ENCODE measurements around the gene CFAP65. TPM values are rescaled to one million over a fixed set of nuclear protein-coding genes. Genes with fewer than 3 reads are reported as not detected.

Gene CFAP65
- total RNA-seq, 4 donors from 2014 or later = not detected

DNA sequence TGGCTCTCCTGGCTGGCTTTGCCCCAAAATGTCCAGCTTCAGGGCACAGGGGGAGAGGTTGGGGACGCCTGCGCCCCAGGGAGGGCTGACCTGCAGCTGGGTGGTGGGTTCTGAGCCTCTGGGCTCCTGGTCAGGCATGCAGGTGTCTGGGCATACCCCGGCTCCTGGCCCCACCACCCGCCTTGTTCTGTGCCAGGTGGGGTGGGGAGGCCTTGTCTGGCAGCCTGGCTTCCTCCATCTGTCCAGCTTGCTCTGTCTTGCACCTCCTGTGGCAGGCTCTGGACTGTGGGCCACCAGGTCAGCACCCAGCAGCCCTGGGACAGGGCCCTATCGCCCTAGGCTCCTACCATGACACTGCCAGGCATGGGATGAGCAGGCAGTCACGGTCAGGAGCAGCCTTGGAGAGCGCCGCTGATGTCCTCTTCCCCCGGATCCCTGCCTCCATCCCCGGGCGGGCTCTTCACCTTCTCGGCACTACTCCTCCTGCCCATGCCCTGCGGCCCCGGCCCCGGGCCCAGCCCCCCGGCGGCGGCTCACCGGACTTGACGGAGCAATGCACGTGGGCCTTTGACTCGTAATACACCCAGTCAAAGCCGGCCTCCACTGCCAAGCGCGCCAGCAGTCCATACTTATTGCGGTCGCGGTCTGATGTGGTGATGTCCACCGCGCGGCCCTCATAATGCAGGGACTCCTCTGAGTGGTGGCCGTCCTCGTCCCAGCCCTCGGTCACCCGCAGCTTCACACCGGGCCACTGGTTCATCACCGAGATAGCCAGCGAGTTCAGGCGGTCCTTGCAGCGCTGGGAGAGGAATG is 15.8 kb upstream of the CFAP65 start:
- intact Hi-C loops (cut with DNase I) = loop anchor here (10.0 kb wide), 1 partner anchor 248 kb away; the partner anchor contains the start of gene PTPRN
- no peak for DNase-seq (ENCODE audit: extremely low spot score)
- peaks cover 10 to 87% (median 47%) of the 10 kb centered on the region in 4 donors for H3K27me3 ChIP-seq
- no peaks in the 10 kb centered on the region for H3K9me3 ChIP-seq
- H3K27ac ChIP-seq (replicated peaks in 1 of 4) = no peak overlapping the region
- H3K4me3 ChIP-seq = peak overlapping the region in 3 of 4 donors; percentile 3 to 29 (median 25)
- no CpG with 5 or more reads among the region's 40 CpGs for WGBS
- TF ChIP-seq POLR2A (IDR thresholded peaks at IDR 0.05; ENCODE audit: low read depth) (no peak), EP300 (IDR thresholded peaks at IDR 0.05) (no peak), POLR2AphosphoS5 (IDR thresholded peaks at IDR 0.05) (no peak)
- TF ChIP-seq, protein P1, sequence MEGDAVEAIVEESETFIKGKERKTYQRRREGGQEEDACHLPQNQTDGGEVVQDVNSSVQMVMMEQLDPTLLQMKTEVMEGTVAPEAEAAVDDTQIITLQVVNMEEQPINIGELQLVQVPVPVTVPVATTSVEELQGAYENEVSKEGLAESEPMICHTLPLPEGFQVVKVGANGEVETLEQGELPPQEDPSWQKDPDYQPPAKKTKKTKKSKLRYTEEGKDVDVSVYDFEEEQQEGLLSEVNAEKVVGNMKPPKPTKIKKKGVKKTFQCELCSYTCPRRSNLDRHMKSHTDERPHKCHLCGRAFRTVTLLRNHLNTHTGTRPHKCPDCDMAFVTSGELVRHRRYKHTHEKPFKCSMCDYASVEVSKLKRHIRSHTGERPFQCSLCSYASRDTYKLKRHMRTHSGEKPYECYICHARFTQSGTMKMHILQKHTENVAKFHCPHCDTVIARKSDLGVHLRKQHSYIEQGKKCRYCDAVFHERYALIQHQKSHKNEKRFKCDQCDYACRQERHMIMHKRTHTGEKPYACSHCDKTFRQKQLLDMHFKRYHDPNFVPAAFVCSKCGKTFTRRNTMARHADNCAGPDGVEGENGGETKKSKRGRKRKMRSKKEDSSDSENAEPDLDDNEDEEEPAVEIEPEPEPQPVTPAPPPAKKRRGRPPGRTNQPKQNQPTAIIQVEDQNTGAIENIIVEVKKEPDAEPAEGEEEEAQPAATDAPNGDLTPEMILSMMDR (IDR thresholded peaks at IDR 0.05) = no peak
- H3K36me3 ChIP-seq = no peaks in the 10 kb centered on the region
- peaks cover 38 to 45% (median 43%) of the 10 kb centered on the region in 4 donors for H3K4me1 ChIP-seq

- peaks cover 36 to 43% (median 42%) of the 10 kb centered on the region in 4 donors for H3K4me1 ChIP-seq
- H3K9me3 ChIP-seq = no peaks in the 10 kb centered on the region
- no peak overlapping the region for H3K4me3 ChIP-seq
- WGBS = 67% methylated on average over 9 of the region's 9 CpGs
- H3K27ac ChIP-seq (replicated peaks in 1 of 4) = no peak overlapping the region
- peaks cover 10 to 85% (median 42%) of the 10 kb centered on the region in 4 donors for H3K27me3 ChIP-seq
- intact Hi-C loops (cut with DNase I) = loop anchor here (10.0 kb wide), 1 partner anchor 248 kb away; the partner anchor contains the start of gene PTPRN
- DNase-seq (ENCODE audit: extremely low spot score) = no peak
- no peaks in the 10 kb centered on the region for H3K36me3 ChIP-seq
- TF ChIP-seq EP300 (IDR thresholded peaks at IDR 0.05) (no peak), POLR2A (IDR thresholded peaks at IDR 0.05; ENCODE audit: low read depth) (no peak), POLR2AphosphoS5 (IDR thresholded peaks at IDR 0.05) (no peak)
- TF ChIP-seq, protein P1 (IDR thresholded peaks at IDR 0.05) = no peak
Measured at GRCh38 chr2:219056176-219056895, 15.0 kb upstream of the CFAP65 start.

DNA sequence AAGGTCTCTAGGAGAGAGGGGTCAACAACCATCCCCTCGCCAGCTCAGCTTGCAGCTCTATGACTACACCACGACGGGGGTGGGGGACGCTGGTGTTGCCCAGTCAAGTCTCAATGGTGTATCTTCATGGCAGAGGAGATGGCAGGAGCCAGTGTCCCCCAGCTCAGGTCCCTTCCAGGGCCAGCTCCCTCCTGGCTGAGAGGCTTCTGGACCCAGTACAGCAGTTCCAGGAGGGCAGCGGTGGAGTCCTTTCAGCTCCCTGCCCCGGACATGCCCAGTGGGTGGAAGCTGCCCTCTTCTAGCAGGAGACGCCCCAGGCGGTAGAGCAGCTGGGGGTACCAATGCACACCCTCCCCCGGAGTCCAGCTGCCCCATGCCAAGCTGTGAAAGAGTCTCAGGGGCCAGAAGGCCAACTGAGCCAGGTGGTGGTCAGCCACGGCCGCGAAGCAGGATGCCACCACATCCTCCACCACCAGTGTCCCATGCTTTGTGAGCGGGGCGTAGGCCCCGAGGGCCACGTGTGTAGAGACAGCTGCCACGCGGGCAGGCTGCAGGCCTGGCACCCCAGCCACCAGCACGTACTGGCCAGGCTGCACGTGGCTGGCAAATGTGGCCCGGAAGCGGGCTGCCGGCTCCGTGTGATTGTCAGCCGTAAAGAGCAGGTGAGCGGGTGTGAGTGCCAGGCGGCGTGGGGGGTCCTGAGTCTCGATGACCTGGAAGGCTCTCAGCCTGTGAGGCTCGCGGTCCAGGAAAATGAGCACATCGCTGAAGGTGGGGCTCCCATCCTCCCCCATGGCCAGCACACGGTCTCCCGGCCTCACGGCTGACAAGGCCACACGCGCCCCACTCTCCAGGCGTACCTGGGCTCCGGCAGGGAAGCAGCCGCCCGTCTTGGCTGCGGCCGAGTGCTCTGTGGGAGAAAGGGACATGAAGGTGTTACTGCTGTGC is 13.9 kb upstream of the CFAP65 start:
- H3K4me3 ChIP-seq = no peak overlapping the region
- 91% methylated on average over 16 of the region's 43 CpGs for WGBS
- peaks cover 10 to 85% (median 37%) of the 10 kb centered on the region in 4 donors for H3K27me3 ChIP-seq

DNA sequence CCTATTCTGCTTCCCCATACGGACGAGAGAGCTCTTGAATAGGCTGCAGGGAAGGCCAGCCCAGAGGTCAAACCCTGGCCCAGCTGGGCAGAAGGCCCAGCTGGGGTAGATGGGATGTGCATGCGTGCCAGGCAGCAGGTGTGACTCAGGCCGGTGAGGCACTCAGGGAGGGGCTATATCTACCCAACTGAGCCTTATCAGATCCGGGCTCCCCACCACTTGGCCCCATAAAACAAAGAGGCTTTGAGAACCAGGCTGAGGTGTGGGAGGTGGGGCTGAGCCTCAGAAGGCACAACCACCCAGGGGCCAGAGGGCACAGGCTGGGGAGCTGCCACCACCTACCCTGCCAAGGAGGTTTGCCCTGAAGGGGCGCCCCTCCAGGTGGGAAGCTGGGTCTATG is 8.0 kb upstream of the CFAP65 start:
- H3K36me3 ChIP-seq = no peaks in the 10 kb centered on the region
- peaks cover 0 to 81% (median 0%) of the 10 kb centered on the region in 4 donors for H3K27me3 ChIP-seq
- TF ChIP-seq, protein P1 (IDR thresholded peaks at IDR 0.05) = no peak
- TF ChIP-seq POLR2A (IDR thresholded peaks at IDR 0.05; ENCODE audit: low read depth) = no peak
- TF ChIP-seq EP300 (IDR thresholded peaks at IDR 0.05) = no peak
- H3K9me3 ChIP-seq = no peaks in the 10 kb centered on the region
- H3K27ac ChIP-seq (replicated peaks in 1 of 4) = no peak overlapping the region
- H3K4me1 ChIP-seq = no peaks in the 10 kb centered on the region
- intact Hi-C loops (cut with DNase I) = no loop called here
- H3K4me3 ChIP-seq = no peak overlapping the region
- 83% methylated on average over 4 of the region's 6 CpGs for WGBS
- no peak for DNase-seq (ENCODE audit: extremely low spot score)

More for the DNA sequence above, 13.9 kb upstream of the CFAP65 start:
- no peak for DNase-seq (ENCODE audit: extremely low spot score)
- H3K36me3 ChIP-seq = no peaks in the 10 kb centered on the region
- TF ChIP-seq POLR2AphosphoS5 (IDR thresholded peaks at IDR 0.05) = no peak
- TF ChIP-seq EP300 (IDR thresholded peaks at IDR 0.05) = no peak
- TF ChIP-seq POLR2A (IDR thresholded peaks at IDR 0.05; ENCODE audit: low read depth) = no peak
- TF ChIP-seq, protein P1 (IDR thresholded peaks at IDR 0.05) = no peak
- no peak overlapping the region for H3K27ac ChIP-seq (replicated peaks in 1 of 4)
- intact Hi-C loops (cut with DNase I) = loop anchor here (10.0 kb wide), 1 partner anchor 250 kb away; the partner anchor contains the start of gene PTPRN
- H3K4me1 ChIP-seq = peaks cover 29 to 32% (median 31%) of the 10 kb centered on the region in 4 donors
- H3K9me3 ChIP-seq = no peaks in the 10 kb centered on the region
